SU-DHL-6 (cell line): ENCODE measurements around the gene SDK1.

ENCODE experiments used
- EZH2phosphoT487 ChIP-seq: fragments of 200-600 bp; sonication (generic), shearing (Covaris generic); conservative IDR thresholded peaks from 2 replicates; pipeline ENCODE4 v1.6.1; 2018; ENCODE audit warnings: mild to moderate bottlenecking, antibody characterized with exemption, low read length, moderate library complexity, mixed read lengths
- TF ChIP-seq, protein P1 (sequence below): fragments of 200-600 bp; sonication (generic); IDR thresholded peaks from one replicate; pipeline ENCODE4 v1.5.1; 2017; ENCODE audit warnings: antibody characterized with exemption, mild to moderate bottlenecking, low read length, moderate library complexity; ENCODE audit not compliant: insufficient read depth, poor library complexity, severe bottlenecking

DNA sequence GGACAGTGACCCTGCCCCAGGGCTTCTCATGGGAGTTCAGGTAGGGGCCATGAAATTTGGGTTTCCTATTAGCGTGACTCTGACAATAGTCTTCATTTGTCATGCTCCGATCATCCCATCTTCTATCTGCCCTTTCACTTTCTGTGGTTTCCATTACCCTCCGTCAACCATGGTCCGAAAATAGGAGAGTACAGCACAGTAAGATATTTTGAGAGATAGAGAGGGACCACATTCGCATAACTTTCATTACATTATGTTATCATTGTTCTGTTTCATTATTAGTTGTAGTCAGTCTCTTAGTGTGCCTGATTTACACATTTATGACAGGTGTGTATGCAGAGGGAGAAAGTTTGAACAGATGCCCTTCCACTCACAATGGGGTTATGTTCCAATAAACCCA, 649.2 kb downstream of the SDK1 start:
- TF ChIP-seq, protein P1, sequence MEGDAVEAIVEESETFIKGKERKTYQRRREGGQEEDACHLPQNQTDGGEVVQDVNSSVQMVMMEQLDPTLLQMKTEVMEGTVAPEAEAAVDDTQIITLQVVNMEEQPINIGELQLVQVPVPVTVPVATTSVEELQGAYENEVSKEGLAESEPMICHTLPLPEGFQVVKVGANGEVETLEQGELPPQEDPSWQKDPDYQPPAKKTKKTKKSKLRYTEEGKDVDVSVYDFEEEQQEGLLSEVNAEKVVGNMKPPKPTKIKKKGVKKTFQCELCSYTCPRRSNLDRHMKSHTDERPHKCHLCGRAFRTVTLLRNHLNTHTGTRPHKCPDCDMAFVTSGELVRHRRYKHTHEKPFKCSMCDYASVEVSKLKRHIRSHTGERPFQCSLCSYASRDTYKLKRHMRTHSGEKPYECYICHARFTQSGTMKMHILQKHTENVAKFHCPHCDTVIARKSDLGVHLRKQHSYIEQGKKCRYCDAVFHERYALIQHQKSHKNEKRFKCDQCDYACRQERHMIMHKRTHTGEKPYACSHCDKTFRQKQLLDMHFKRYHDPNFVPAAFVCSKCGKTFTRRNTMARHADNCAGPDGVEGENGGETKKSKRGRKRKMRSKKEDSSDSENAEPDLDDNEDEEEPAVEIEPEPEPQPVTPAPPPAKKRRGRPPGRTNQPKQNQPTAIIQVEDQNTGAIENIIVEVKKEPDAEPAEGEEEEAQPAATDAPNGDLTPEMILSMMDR: no peak
- no peak for TF ChIP-seq EZH2phosphoT487
